Right renal cortex interstitium (tissue), 3 donors: ENCODE results near the gene GSN. TPM values are rescaled to one million over a fixed set of nuclear protein-coding genes. Genes with fewer than 3 reads are reported as not detected.

Source experiments
- DNase-seq, 3 donors: peaks; one replicate each; pipeline ENCODE4 v3.0.0-alpha.2; 2013; ENCODE audit warnings: low read depth in 3 of 3, low spot score in 2 of 3
- polyA plus RNA-seq, 3 donors: library from polyadenylated mRNA; unstranded; fragments of 120-200 nt; gene quantifications; one replicate each; pipeline ENCODE4 v1.2.1, GENCODE V29; 2013; ENCODE audit not compliant: insufficient read length in 3 of 3

Gene GSN
- polyA plus RNA-seq, 3 donors: 144 to 177 (median 171) TPM

GRCh38 chr9:121242959-121243346 lies 25.0 kb upstream of the GSN start:
- no peak for DNase-seq

DNA sequence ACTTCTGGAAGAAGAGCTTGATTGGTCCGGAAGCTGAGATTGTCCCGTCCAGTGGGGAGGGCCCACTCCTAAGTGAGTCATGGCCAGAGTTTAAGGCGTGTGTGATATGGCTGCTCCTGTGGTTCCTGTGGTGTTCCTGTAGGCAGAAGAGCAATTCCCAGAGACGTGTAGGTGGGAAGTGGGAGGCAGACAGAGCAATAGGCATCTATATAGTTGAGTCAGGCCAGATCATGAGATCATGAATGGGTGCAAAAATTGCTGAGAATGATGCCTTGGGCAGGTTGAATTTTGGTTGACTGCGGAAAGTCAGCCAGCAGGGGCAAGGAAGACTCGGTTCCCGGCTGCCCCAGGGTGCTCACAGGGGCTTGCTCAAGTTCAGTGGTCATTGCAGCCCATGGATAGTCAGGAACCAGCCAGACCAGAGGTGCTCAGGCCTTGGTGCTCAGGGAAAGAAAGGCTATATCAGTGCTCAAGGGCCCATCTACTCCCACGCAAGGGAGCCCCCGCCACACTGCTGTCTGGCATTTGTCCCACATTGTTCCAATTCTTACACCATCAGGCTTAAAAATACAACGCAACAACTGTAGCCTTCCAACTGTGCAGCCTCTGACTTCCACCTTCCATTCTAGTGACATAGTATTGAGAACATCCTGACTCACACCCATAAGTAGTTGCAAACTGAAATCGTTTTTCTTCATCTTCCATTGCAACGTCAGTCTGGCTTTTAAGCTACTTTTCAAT lies 21.0 kb upstream of the GSN start:
- no peak for DNase-seq

DNA sequence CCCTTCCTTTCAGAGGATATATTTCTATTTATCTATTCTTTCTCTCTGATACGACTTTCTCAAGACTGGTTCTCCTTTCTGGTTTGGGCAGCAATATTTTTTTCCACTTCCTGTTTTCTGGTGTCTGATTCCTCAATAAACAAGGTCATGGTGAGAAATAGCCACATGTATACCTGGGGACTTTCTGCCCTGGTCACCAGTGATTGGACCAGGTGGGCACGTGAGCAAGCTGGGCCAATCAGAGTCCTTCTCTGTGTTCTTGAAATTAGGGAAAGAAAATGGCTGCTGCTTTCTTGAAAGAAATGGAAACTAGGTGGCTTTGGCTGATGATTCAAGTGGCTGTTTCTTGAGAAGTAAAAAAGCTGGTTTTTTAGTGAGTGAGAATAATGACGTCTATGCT lies 18.4 kb upstream of the GSN start:
- DNase-seq: no peak

GRCh38 chr9:121252104-121252851 lies 15.7 kb upstream of the GSN start:
- no peak for DNase-seq

- no peak for DNase-seq
Observed at GRCh38 chr9:121253162-121253561, 14.8 kb upstream of the GSN start.

DNA sequence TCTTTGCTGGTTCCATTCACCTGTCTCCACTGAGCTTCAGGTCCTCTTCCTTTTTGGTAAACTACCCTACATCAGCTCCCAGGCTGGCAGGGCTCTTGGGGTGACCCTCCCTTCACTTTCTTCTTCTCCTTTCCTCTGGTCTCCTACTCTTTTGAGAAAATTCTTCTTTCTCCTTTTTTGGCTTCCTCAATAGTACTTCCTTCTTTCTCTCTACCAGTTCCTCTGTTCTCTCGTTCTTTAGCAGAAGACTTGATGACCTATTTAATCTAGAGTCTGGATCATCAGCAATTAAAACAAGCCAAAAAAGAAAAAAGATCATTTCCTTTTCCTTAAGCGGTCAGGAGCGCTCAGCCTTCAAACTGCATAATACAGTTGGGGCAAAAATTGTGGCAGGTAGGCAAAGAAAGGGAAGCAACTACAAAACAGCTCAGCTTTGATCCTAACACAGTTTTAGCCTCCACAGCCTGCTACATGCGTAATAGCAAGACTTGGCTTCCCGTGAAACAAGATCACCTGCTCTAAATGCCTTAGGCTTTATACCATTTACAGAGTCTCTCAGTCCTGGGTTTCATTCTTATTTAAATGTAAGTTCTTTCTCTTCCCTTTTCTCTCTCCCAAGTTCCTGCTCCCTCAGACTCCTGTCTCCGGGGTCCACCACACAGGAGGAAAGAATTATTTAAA lies 14.0 kb upstream of the GSN start:
- no peak for DNase-seq

- no peak for DNase-seq
Observed at GRCh38 chr9:121259498-121259897, 8.5 kb upstream of the GSN start.

GRCh38 chr9:121259935-121260334 lies 8.0 kb upstream of the GSN start:
- DNase-seq: no peak

DNA sequence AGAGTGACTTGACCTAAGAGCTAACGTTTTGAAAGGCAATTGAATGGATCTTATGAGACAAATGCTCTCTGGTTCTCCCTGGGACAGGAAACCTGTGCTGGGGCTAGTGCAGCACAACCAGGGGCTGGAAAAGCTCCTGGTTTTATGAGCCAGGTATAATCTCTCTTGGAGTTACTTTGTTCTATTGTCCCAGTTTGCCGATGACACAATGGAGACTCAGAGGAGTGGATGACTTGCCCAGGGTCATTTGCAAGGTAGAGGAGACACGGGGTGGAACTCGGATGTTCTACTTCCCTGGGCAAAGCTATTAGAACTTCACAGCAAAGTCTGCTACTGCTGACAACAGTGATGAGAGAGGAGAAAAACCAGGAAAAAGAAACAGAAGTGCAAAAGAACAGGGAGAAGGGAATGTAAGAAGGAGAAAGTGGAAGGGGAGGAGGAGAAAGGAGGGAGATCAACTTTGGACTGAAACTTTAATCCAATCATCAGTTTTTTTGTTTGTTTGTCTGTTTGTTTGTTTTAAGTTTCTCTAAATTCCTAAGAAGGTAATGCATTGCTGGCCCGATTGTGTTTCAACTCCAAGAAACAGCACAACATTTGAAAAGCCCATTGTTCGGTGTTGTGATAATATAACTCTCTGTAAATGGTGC lies 7.4 kb upstream of the GSN start:
- DNase-seq: no peak

DNA sequence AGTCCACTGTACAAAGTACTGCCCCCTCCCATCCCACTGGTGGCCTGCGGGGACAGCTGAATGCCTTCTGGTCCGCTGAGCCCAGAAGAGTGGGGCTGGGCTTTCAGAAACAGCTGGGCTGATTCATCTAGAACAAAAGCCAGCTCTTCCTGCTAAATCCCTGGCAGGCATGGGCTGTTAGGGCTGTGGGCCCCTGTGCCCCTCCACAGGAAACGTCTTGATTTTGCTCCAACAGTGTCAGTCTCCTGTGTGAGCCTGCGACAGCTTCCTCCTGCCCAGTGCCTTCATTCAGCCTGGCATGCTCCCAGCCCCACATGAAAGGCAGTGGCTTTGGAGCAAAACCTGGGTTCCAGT lies 6.9 kb upstream of the GSN start:
- peak in 1 of 3 donors; percentile 35 for DNase-seq

DNA sequence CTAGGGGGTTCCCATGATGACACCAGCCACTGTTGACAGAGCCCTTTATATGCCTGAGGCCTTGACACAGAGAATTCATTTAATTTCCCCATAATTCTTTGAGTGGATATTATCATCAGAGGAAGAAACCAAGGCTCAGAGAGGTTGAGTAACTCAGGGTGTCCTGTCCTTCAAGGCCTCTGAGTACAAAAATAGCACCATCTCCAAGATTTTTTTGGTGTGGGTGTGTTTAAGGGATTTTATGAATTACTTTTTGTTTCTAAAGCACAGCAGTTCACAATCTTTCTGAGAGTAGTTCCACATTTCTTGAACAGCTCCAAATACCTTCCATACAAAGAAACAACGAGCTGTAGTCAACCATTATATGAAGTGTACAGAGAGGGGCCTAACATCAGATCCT lies 6.2 kb upstream of the GSN start:
- DNase-seq: no peak

GRCh38 chr9:121262423-121262822 lies 5.5 kb upstream of the GSN start:
- no peak for DNase-seq

DNA sequence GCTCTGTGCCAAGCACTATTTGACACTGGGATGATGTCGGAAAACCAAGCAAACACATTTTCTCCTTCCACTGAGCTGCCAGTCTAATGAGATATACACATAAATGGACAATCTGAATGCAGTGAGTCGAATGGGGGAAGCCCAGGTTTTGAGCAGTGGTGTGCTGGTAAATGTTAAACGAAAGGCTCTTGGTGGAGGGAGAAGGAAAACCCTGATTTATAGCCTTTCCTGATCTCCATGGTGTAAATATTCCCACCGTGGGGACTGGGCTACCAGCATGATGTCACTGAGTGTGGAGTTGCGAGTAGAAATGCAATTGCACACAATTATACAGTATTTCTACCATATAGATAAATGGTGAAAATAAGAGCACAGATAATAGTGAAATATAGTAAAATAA lies 5.0 kb upstream of the GSN start:
- no peak for DNase-seq

DNA sequence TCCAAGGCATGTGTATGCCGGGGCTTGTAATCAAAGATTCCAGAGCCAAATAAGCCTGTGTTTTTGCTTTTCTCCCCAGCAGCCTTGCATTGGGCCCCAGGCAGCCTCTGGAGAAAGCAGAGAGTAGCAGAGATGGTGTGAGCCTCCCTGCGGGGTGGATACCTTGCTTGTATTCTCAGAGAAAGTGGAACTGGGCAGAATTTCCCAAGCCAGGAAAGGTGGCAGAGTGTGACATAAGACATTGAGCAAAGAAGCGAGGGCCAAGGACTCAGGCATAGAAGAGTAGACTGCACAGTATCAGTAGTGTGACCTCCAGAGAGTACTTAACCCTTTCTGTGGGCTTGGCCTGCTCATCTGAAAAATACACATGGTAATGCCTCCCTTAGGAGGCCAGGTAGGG lies 1.6 kb upstream of the GSN start:
- no peak for DNase-seq

DNA sequence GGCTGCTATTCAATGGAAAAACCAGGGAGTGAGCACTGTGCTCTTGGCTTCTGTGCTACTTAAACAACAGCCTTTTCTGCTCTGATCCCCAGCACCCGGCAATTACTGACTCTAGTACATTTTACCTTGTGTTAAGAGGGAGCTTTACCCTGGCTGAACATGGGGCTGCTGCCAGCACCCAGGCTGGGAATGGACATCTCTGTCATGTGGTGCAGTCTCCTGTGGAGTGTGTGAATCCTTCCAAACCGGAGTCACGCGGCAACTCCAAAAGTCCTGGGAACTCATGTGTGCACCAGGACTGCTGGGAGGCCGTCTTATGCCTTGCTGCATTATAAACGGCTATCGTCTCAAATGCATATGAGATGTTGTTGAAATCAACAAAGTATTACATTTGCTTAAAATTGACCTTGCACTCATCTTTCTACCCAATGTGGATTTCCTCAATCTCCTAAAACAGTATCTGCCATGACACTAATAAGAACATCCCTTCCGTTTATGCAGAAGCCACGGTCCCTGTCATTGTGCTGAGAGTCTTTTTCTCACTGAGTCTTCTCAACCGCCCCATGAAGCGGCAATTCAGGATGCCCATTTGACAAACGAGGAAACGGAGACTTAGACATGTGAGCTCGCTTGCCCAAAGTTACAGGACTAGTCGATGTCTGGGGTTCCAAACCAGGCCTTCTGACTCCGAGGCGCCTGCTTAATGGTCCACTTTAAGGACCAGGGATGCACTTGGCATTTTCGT lies 884 bp upstream of the GSN start:
- DNase-seq: no peak

- no peak for DNase-seq
Observed at GRCh38 chr9:121268598-121268850, 562 bp downstream of the GSN start.

- no peak for DNase-seq
Observed at GRCh38 chr9:121268851-121269641, 1.1 kb downstream of the GSN start.

- no peak for DNase-seq
Observed at GRCh38 chr9:121269642-121270254, 1.8 kb downstream of the GSN start.

DNA sequence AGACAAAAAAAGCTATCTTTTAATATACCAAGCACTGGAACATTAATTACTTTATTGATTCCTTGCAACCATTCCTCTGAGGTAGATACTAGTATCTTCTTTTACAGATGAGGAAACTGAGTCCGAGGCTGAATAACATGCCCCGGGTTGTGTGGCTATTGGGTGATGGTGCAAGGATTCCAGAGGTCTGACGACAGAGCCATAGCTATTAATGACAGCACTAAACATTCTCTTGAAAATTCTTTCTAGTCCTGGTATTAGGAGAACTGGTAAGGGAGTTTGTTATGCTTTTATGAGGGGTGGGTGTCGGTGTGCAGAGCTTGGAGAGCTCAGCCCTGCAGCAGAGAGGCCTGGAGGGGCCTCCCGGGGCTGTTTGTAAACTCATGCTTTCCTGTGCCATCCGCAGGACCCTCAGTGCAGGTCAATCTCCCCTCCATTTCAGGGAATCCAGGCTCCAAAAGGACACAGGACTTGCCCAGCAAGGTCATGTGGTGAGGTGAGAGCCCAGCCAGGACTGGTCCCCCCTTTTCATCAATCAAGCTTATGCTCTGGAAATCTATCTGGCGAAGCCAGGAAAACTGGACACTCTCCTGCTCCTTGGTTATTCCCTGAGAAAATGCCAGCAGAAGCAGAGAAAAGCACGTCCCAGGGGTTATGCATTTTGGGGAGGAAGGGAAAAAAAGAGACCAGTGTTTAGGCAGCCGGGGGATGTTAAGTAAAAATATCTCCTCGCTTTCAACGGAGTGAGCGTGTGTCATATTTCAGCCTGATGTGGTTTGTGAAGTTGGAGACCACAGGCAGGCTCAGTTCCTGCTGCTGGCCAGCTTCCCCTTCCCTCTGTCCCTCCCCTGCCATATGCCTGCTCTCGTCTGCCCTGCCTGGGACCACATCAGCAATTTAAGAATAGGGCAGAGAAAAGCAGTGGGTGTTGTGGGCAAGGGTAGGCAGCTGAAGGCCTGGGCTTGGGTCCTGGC lies 3.7 kb downstream of the GSN start:
- no peak for DNase-seq
